HG02623 (cell line): ENCODE measurements around the gene RGSL1.

Source experiments
- ATAC-seq: cut with Tn5 transposase; IDR thresholded peaks from one replicate; pipeline ENCODE4 v1.9.1; 2021; ENCODE audit warnings: moderate library complexity; ENCODE audit not compliant: unreplicated experiment

The RGSL1 gene

GRCh38 chr1:182608845-182609610 lies 159.1 kb downstream of the RGSL1 start:
- no peak for ATAC-seq
